Esophagus (tissue), 2 donors: ENCODE measurements around the gene TASOR. TPM values are rescaled to one million over a fixed set of nuclear protein-coding genes. Genes with fewer than 3 reads are reported as not detected.

Experiments used
- H3K27ac ChIP-seq, 2 donors: one replicate each; pipeline ENCODE4 v1.5.1; 2013; ENCODE audit warnings: low read depth in 2 of 2, mild to moderate bottlenecking in 2 of 2, inconsistent platforms in 1 of 2, low read length in 1 of 2, moderate library complexity in 1 of 2
- H3K27me3 ChIP-seq, 2 donors: one replicate each; pipeline ENCODE4 v1.6.1; 2013; ENCODE audit warnings: low read length in 2 of 2, control low read depth in 1 of 2, mild to moderate bottlenecking in 1 of 2; ENCODE audit not compliant: insufficient read depth in 2 of 2, control insufficient read depth in 1 of 2
- H3K36me3 ChIP-seq, 2 donors: one replicate each; pipeline ENCODE4 v1.6.1; 2013; ENCODE audit warnings: low read length in 1 of 2; ENCODE audit not compliant: control insufficient read depth in 2 of 2, insufficient read depth in 2 of 2
- H3K4me1 ChIP-seq, 2 donors: one replicate each; pipeline ENCODE4 v1.6.1; 2013; ENCODE audit warnings: low read length in 1 of 2; ENCODE audit not compliant: control insufficient read depth in 2 of 2, insufficient read depth in 2 of 2
- H3K4me3 ChIP-seq, 2 donors: one replicate each; pipeline ENCODE4 v1.5.1; 2013; ENCODE audit warnings: low read length in 2 of 2, mild to moderate bottlenecking in 2 of 2, low read depth in 1 of 2, moderate library complexity in 1 of 2
- H3K9me3 ChIP-seq, 2 donors: one replicate each; pipeline ENCODE4 v1.6.1; 2013; ENCODE audit warnings: mild to moderate bottlenecking in 2 of 2, low read depth in 1 of 2, low read length in 1 of 2, moderate library complexity in 1 of 2; ENCODE audit not compliant: control insufficient read depth in 2 of 2, insufficient read depth in 1 of 2
- WGBS, 2 donors: extraction: QIAGEN DNeasy Blood & Tissue Kit; methylation state at CpG; one replicate each; pipeline ENCODE4 v1.1.7; 2013; 5-methylcytosine and 5-hydroxymethylcytosine counted together
- polyA plus RNA-seq, 2 donors: library from polyadenylated mRNA; stranded (reverse); fragments of 200-250 nt; gene quantifications; one replicate each; pipeline ENCODE4 v1.2.3, GENCODE V29; 2013
- donor health status: healthy with polysubstance abuse.
- donor health status: Bipolar disorder and iron deficiency.

Gene TASOR
- polyA plus RNA-seq, 2 donors = 14.2 to 15.6 TPM

DNA sequence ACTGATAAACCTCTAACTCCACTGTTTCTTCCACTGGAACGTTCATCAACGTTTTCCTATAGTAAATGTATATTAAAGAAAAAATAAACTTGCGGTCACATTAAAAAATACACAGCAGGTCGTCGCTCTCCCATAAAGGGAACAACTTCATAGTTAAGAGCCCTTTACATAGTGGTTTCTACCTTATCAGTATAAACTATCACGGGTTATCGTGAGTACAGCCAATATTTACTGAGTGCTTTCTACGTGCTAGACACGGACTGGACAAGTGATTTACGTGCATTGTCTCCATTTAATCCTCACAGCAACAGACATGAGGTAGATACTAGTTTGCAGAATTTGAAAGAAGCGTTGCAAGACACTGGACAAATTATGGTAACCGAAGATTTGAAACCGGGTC lies 964 bp upstream of the TASOR start:
- Histone ChIP-seq H3K36me3 (no peaks in the 10 kb centered on the region), H3K27me3 (no peaks in the 10 kb centered on the region), H3K27ac (no peak overlapping the region), H3K4me1 (no peaks in the 10 kb centered on the region), H3K9me3 (no peaks in the 10 kb centered on the region), H3K4me3 (no peak overlapping the region)
- WGBS, 2 donors = 95 to 97% methylated on average over 13 of the region's 13 CpGs

DNA sequence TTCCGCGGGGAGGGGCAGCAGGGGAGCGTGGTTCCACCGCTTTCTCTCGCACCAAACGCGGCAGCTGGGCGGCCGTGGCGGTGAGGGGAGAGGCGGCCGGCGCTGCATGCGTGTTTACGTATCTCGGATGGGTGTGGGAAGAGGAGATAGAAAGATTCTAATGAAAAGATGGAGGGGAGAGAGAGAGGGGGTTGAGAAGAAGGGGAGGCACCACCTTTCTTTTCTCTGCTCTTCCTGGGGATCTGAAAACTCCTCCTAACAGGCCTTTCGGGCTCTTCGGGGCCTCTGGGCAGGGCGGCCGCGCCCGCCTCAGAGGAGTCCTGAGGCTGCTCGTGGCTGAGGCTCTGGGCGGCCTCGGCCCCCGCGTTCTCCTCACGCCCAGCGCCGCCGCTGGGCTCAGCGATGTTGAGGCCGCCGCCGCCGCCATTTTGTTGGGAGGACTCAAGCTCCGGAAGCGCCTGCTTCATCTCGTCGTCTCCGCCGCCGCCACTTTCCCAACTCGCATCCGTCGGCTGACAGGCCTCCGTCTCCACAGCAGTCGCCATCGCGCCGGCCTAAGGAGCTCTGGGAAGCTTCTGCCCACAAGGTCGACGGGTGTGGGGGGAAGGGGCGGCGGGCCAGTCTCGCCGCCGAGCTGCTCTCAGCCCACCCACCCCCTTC lies 473 bp downstream of the TASOR start:
- no peaks in the 10 kb centered on the region for H3K9me3 ChIP-seq
- no peaks in the 10 kb centered on the region for H3K36me3 ChIP-seq
- H3K27me3 ChIP-seq = no peaks in the 10 kb centered on the region
- peak overlapping the region; percentile 95 to 98 for H3K27ac ChIP-seq
- 0 to 1% methylated on average over 52 to 58 of the region's 58 CpGs for WGBS, 2 donors
- H3K4me3 ChIP-seq = peak overlapping the region; percentile 78 to 84
- H3K4me1 ChIP-seq = no peaks in the 10 kb centered on the region

GRCh38 chr3:56681984-56682461 lies 1.0 kb downstream of the TASOR start:
- Histone ChIP-seq H3K4me3 (peak overlapping the region; percentile 78 to 84), H3K9me3 (no peaks in the 10 kb centered on the region), H3K27ac (peak overlapping the region; percentile 95 to 98), H3K36me3 (no peaks in the 10 kb centered on the region), H3K4me1 (no peaks in the 10 kb centered on the region), H3K27me3 (no peaks in the 10 kb centered on the region)
- WGBS, 2 donors = 13 to 17% methylated on average over 10 of the region's 10 CpGs

DNA sequence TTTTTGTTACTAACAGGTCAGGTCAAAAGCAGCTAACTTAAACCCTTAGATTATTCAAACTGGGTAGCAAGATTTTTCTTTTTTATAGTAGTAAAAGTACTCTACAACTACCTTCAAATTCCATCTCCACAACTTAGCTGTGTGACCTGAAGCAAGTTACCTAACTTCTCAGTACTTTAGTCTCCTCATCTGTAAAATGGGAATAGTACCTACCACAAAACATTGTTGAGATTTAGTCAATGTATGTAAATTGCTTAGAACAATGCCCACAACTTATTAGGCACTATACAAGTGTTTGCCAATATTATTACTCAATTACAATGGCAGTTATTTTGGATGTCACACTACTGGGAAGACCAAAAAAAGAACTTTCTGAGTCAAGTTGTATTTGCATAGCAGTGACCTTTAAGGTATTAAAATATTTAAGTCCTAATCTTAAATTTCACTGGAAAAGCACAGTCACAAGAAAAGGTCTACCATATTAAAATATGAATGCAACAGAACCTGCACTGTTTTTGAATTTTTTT lies 2.9 kb downstream of the TASOR start:
- Histone ChIP-seq H3K4me3 (no peak overlapping the region), H3K27me3 (no peaks in the 10 kb centered on the region), H3K4me1 (no peaks in the 10 kb centered on the region), H3K27ac (no peak overlapping the region), H3K36me3 (no peaks in the 10 kb centered on the region), H3K9me3 (no peaks in the 10 kb centered on the region)

DNA sequence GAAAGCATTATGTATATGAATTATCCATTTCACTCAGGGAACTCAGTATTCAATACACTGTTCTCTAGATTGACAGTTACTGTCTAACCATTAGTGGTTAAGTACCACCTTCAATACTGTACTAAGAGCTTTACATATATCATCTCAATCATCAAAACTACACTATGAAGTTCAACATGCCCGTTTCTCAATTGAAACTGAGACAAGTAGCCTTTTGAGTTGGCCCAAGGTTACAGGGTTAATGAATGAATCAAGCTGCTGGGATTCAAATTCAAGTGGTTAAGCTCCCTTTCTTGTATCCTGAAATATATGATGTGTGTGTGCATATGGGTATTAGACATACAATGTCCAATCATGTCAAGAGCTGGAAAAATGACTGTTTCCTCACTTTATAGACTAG lies 5.8 kb downstream of the TASOR start:
- WGBS, 2 donors = 49 to 53% methylated on average over 1 of the region's 1 CpG
- H3K27ac ChIP-seq = no peak overlapping the region

GRCh38 chr3:56673781-56674457 lies 9.1 kb downstream of the TASOR start:
- Histone ChIP-seq H3K27me3 (no peaks in the 10 kb centered on the region), H3K4me3 (no peak overlapping the region), H3K4me1 (no peaks in the 10 kb centered on the region), H3K36me3 (peaks cover 0 to 4% of the 10 kb centered on the region in 2 donors), H3K27ac (no peak overlapping the region), H3K9me3 (no peaks in the 10 kb centered on the region)
- 87 to 91% methylated on average over 2 of the region's 2 CpGs for WGBS, 2 donors

More for the DNA sequence above, 5.8 kb downstream of the TASOR start:
- peaks cover 0 to 4% of the 10 kb centered on the region in 2 donors for H3K36me3 ChIP-seq
- H3K27me3 ChIP-seq = no peaks in the 10 kb centered on the region
- H3K9me3 ChIP-seq = no peaks in the 10 kb centered on the region
- no peak overlapping the region for H3K4me3 ChIP-seq
- no peaks in the 10 kb centered on the region for H3K4me1 ChIP-seq

GRCh38 chr3:56667973-56668579 lies 15.0 kb downstream of the TASOR start:
- Histone ChIP-seq H3K36me3 (peaks cover 5 to 8% of the 10 kb centered on the region in 2 donors), H3K4me3 (no peak overlapping the region), H3K9me3 (no peaks in the 10 kb centered on the region), H3K27me3 (no peaks in the 10 kb centered on the region), H3K27ac (no peak overlapping the region), H3K4me1 (no peaks in the 10 kb centered on the region)
- 71 to 79% methylated on average over 3 of the region's 3 CpGs for WGBS, 2 donors

DNA sequence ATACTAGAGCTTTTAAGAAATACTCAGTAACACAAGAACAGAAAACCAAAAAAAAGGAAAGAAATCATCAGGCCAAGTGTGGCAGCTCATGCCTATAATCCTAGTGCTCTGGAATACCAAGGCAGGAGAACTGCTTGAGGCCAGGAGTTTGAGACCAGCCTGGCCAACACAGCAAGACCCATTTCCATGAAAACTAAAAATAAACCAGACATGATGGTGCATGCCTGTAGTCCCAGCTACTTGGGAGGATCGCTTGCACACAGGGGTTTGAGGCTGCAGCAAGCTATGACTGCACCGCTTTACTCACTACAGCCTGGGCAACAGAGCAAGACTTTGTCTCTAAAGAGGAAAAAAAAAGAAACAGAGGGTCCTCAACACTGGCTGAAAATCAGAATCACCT lies 18.2 kb downstream of the TASOR start:
- no peaks in the 10 kb centered on the region for H3K27me3 ChIP-seq
- H3K9me3 ChIP-seq = no peaks in the 10 kb centered on the region
- peaks cover 3 to 8% of the 10 kb centered on the region in 2 donors for H3K36me3 ChIP-seq
- H3K4me3 ChIP-seq = no peak overlapping the region
- no peak overlapping the region for H3K27ac ChIP-seq
- WGBS, 2 donors = 94 to 95% methylated on average over 2 of the region's 2 CpGs
- H3K4me1 ChIP-seq = no peaks in the 10 kb centered on the region

DNA sequence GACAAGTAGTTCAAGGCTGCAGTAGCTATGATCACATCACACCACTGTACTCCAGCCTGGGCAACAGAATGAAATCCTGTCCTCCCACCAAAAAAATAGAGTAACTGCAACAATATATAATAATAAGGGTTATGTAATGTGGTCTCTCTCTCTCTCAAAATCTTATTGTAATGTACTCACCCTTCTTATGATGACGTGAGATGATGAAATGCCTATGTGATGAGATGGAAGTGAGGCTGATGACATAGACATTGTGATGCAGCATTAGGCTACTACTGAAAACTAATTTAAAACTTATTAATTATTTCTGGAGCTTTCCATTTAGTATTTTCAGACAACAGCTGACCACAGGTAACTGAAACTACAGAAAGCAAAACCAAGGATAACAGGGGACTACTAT lies 27.4 kb downstream of the TASOR start:
- Histone ChIP-seq H3K36me3 (peaks cover 3 to 16% of the 10 kb centered on the region in 2 donors), H3K4me1 (no peaks in the 10 kb centered on the region), H3K27me3 (no peaks in the 10 kb centered on the region), H3K4me3 (no peak overlapping the region), H3K27ac (no peak overlapping the region), H3K9me3 (no peaks in the 10 kb centered on the region)
- WGBS, 2 donors = 87 to 92% methylated on average over 1 of the region's 1 CpG
